ENCODE measurements around the gene GPX4.

- no peak for TF ChIP-seq POLR2A (IDR thresholded peaks at IDR 0.05)
- no peak for TF ChIP-seq CTCF (IDR thresholded peaks at IDR 0.05)
These were observed 40.5 kb upstream of the GPX4 start for GRCh38 chr19:1063030-1063908.

All from body of pancreas (tissue), 4 donors.